Fibroblast of upper back skin (primary cell): Measurements from ENCODE around the gene TXNDC5.
A peak's percentile ranks its signal among the peaks of the same experiment; 100 is the strongest.
"Not testable (repeated sequence)": the region's sequence is repeated elsewhere in the genome, so short reads cannot be mapped to it uniquely, and the experiment has no call there.

Source experiments
- DNase-seq: peaks from one replicate; pipeline ENCODE4 v3.0.0-alpha.2; 2013

TXNDC5 gene

GRCh38 chr6:7912736-7913517 is 2.3 kb upstream of the TXNDC5 start:
- no peak for DNase-seq

- no peak for DNase-seq
These were observed 1.4 kb upstream of the TXNDC5 start for GRCh38 chr6:7912024-7912423.

- DNase-seq = no peak
These were observed 747 bp upstream of the TXNDC5 start for GRCh38 chr6:7911345-7911725.

- DNase-seq = no peak
These were observed 312 bp downstream of the TXNDC5 start for GRCh38 chr6:7910298-7910653.

GRCh38 chr6:7909323-7910276 is 988 bp downstream of the TXNDC5 start:
- peak; percentile 47 for DNase-seq

GRCh38 chr6:7907159-7907558 is 3.4 kb downstream of the TXNDC5 start:
- no peak for DNase-seq

- no peak for DNase-seq
These were observed 3.8 kb downstream of the TXNDC5 start for GRCh38 chr6:7906741-7907140.

- no peak for DNase-seq
These were observed 5.2 kb downstream of the TXNDC5 start for GRCh38 chr6:7905416-7905815.

GRCh38 chr6:7904654-7905319 is 5.8 kb downstream of the TXNDC5 start:
- no peak for DNase-seq

GRCh38 chr6:7903673-7904072 is 6.9 kb downstream of the TXNDC5 start:
- DNase-seq = no peak

- DNase-seq = no peak
These were observed 7.7 kb downstream of the TXNDC5 start for GRCh38 chr6:7902867-7903266.

GRCh38 chr6:7902221-7902620 is 8.4 kb downstream of the TXNDC5 start:
- DNase-seq = no peak

GRCh38 chr6:7901780-7902179 is 8.8 kb downstream of the TXNDC5 start:
- DNase-seq = no peak

- DNase-seq = no peak
These were observed 9.5 kb downstream of the TXNDC5 start for GRCh38 chr6:7901056-7901455.

GRCh38 chr6:7900621-7901020 is 10.0 kb downstream of the TXNDC5 start:
- DNase-seq = no peak

- DNase-seq = no peak
These were observed 10.7 kb downstream of the TXNDC5 start for GRCh38 chr6:7899889-7900213.

- DNase-seq = no peak
These were observed 11.3 kb downstream of the TXNDC5 start for GRCh38 chr6:7899101-7899888.

GRCh38 chr6:7898193-7898586 is 12.4 kb downstream of the TXNDC5 start:
- DNase-seq = not testable (repeated sequence)

GRCh38 chr6:7897461-7898192 is 13.0 kb downstream of the TXNDC5 start:
- no peak for DNase-seq

- no peak for DNase-seq
These were observed 14.1 kb downstream of the TXNDC5 start for GRCh38 chr6:7896465-7896987.

- no peak for DNase-seq
These were observed 15.5 kb downstream of the TXNDC5 start for GRCh38 chr6:7895125-7895423.
